HG02623 (cell line): ENCODE data around the gene CYP26C1.

Experiments
- ATAC-seq: cut with Tn5 transposase; IDR thresholded peaks from one replicate; pipeline ENCODE4 v1.9.1; 2021; ENCODE audit warnings: moderate library complexity; ENCODE audit not compliant: unreplicated experiment

Gene CYP26C1

DNA sequence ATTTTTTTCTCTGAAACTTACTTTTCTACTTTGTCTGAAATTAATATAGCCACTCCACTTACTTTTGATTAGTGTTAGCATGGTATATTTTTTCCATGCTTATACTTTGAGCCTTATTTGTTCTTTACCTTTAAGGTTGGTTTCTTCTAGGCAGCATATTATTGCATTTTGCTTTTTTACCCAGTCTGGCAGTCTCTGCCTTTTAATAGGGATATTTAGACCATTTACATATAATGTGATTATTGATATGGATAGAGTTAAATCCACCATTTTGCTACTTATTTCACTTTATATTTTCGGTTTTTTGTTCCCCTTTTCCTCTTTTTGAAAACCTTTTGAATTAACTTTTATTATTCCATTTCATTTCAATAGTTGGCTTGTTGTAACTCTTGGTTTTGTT is 43.4 kb downstream of the CYP26C1 start:
- ATAC-seq = no peak

DNA sequence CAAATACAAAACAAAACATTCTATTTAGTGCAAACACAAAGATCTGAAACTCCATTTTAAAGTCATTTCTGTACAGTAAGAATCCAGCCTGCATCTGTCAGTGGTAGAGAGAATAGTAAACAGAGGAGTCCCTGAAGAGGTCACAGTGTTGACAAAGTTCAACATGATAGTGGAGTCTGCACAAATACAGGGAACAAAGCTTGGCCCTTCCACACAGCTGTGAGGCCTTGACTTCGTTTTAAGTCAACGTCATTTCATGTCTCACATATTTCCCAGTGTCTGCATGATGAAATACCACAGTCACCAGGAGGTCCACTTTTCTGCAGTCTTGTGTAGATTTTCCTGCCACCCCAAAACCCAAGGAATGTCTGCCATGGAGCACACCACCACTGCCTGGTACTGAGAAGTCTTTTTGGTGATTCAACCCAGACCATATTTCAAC is 46.1 kb downstream of the CYP26C1 start:
- ATAC-seq = no peak

DNA sequence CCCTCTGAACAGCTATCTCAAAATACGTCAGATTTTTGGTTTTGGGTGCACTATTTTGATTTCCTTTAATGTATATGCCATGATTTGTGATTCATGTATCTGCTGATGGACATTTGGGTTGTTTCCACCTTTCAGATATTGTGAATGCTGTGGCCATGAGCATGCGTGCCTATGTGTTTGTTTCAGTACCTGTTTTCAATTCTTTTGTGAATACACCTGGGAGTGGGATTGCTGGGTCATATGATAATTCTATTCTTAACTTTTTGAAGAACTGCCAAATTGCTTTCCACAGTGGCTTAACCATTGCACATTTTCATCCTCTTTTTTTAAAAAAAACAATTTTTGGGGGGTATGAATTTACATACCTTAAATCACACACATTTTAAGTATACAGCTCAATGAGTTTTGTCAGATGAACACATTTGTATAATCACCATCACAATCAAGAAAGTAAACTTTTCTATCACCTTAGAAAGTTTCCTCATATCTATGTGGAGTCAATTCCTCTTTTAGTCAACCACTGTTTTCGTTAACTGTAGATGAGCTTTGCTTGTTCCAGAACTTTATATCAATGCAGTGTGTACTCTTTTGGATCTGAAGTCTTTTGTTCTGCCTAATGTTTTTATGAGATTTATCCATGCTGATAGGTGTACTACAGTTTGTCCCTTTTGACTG is 50.0 kb downstream of the CYP26C1 start:
- no peak for ATAC-seq

DNA sequence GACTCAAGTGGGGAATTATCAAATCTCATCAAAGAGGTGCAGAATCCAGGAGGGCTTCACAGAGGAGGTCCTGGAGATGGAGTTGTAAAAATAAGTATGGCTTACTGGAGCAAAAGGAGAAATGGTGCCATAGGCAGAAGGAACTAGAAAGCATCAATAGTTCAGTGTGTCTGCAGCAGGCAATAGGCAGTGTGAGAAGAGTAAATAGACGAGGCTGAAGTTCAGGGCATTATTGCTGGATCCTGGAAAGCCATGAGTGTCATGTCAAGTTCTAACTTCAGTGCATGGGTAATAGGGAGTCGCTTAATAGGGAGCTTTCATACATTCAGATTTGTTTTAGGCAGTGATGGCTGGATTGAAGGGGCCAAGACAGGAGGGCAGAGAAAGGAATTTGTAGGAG is 52.4 kb downstream of the CYP26C1 start:
- no peak for ATAC-seq

DNA sequence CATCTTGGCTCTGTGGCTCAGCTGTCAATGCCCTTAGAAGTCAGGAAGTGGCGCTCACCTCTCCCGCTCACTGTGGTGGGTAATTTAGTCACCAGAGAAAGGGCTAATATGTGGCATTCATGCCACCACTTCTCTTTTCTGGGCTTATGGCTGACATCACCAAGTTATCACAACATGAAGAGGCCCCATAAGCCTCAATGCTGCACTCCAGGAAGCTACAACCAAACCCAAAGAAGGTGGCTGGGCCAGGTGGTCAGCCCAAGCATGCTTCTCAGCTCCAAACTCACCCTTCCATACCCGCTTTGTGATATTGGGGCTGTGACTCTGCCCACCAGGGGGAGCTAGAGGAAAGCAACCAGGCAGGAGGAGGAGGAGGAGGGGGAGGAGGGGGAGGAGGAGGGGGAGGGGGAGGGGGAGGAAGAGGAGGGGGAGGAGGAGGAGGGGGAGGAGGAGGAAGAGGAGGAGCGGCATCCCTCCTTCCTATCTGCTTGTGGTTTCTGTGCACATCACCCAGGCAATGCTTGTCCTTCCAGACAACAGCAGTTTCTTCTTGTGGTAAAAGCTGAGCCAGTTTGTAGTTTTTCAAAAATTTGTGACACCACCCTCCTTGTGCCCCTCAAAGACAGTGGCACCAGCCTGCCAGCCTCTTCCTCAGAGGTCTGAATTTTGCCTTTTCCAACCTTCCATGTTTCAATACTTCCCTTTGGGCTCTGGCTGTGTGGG is 55.2 kb downstream of the CYP26C1 start:
- ATAC-seq = no peak
